ENCODE data around the gene RORB. TPM values are rescaled to one million over a fixed set of nuclear protein-coding genes. Genes with fewer than 3 reads are reported as not detected.
A peak's percentile ranks its signal among the peaks of the same experiment; 100 is the strongest.

Gene RORB
- total RNA-seq, 2 donors from 2014 or later: 0.81 to 0.85 TPM

- TF ChIP-seq CTCF (IDR thresholded peaks at IDR 0.05): no peak
- Histone ChIP-seq H3K27ac (no peak overlapping the region), H3K4me3 (peak overlapping the region; percentile 84), H3K27me3 (replicated peaks; ENCODE audit: insufficient read depth) (no peaks in the 10 kb centered on the region), H3K4me1 (ENCODE audit: control insufficient read depth in 1 of 2, low read depth in 2 of 2) (peaks cover 14 to 31% of the 10 kb centered on the region in 2 donors), H3K9me3 (no peaks in the 10 kb centered on the region), H3K36me3 (no peaks in the 10 kb centered on the region)
- ATAC-seq (ENCODE audit: insufficient number of reproducible peaks, low FRiP score, low read depth) (no peak), DNase-seq (ENCODE audit: low spot score) (no peak)
Measured at GRCh38 chr9:74496406-74496805, 729 bp upstream of the RORB start.

- no peaks in the 10 kb centered on the region for H3K9me3 ChIP-seq
- no peak overlapping the region for H3K27ac ChIP-seq
- DNase-seq (ENCODE audit: low spot score): no peak
- no peaks in the 10 kb centered on the region for H3K36me3 ChIP-seq
- peak overlapping the region; percentile 84 for H3K4me3 ChIP-seq
- peaks cover 14 to 31% of the 10 kb centered on the region in 2 donors for H3K4me1 ChIP-seq (ENCODE audit: control insufficient read depth in 1 of 2, low read depth in 2 of 2)
- ATAC-seq (ENCODE audit: insufficient number of reproducible peaks, low FRiP score, low read depth): no peak
- no peak for TF ChIP-seq CTCF (IDR thresholded peaks at IDR 0.05)
- no peaks in the 10 kb centered on the region for H3K27me3 ChIP-seq (replicated peaks; ENCODE audit: insufficient read depth)
Measured at GRCh38 chr9:74497748-74498620, 849 bp downstream of the RORB start.

- Histone ChIP-seq H3K4me3 (peak overlapping the region; percentile 84), H3K9me3 (no peaks in the 10 kb centered on the region), H3K27me3 (replicated peaks; ENCODE audit: insufficient read depth) (no peaks in the 10 kb centered on the region), H3K27ac (no peak overlapping the region), H3K36me3 (no peaks in the 10 kb centered on the region), H3K4me1 (ENCODE audit: control insufficient read depth in 1 of 2, low read depth in 2 of 2) (peaks cover 14 to 31% of the 10 kb centered on the region in 2 donors)
- no peak for TF ChIP-seq CTCF (IDR thresholded peaks at IDR 0.05)
- ATAC-seq (ENCODE audit: insufficient number of reproducible peaks, low FRiP score, low read depth) (no peak), DNase-seq (ENCODE audit: low spot score) (no peak)
Measured at GRCh38 chr9:74498621-74499095, 1.5 kb downstream of the RORB start.

GRCh38 chr9:74499111-74499601, 2.0 kb downstream of the RORB start:
- Histone ChIP-seq H3K27ac (no peak overlapping the region), H3K9me3 (no peaks in the 10 kb centered on the region), H3K27me3 (replicated peaks; ENCODE audit: insufficient read depth) (no peaks in the 10 kb centered on the region), H3K4me1 (ENCODE audit: control insufficient read depth in 1 of 2, low read depth in 2 of 2) (peaks cover 14 to 31% of the 10 kb centered on the region in 2 donors), H3K36me3 (no peaks in the 10 kb centered on the region), H3K4me3 (peak overlapping the region; percentile 84)
- no peak for ATAC-seq (ENCODE audit: insufficient number of reproducible peaks, low FRiP score, low read depth)
- no peak for TF ChIP-seq CTCF (IDR thresholded peaks at IDR 0.05)
- no peak for DNase-seq (ENCODE audit: low spot score)

- H3K4me3 ChIP-seq: peak overlapping the region; percentile 84
- H3K27me3 ChIP-seq (replicated peaks; ENCODE audit: insufficient read depth): no peaks in the 10 kb centered on the region
- no peak for ATAC-seq (ENCODE audit: insufficient number of reproducible peaks, low FRiP score, low read depth)
- no peak for TF ChIP-seq CTCF (IDR thresholded peaks at IDR 0.05)
- no peaks in the 10 kb centered on the region for H3K9me3 ChIP-seq
- H3K27ac ChIP-seq: no peak overlapping the region
- H3K36me3 ChIP-seq: no peaks in the 10 kb centered on the region
- H3K4me1 ChIP-seq (ENCODE audit: control insufficient read depth in 1 of 2, low read depth in 2 of 2): peaks cover 14 to 31% of the 10 kb centered on the region in 2 donors
- no peak for DNase-seq (ENCODE audit: low spot score)
Measured at GRCh38 chr9:74499770-74500583, 2.8 kb downstream of the RORB start.
